ENCODE data around the gene PROKR1. TPM values are rescaled to one million over a fixed set of nuclear protein-coding genes. Genes with fewer than 3 reads are reported as not detected.

Gene PROKR1
- total and polyA plus RNA-seq, 2 donors (not counting 1 experiment from before 2014, with no cell fraction given) = not detected

DNA sequence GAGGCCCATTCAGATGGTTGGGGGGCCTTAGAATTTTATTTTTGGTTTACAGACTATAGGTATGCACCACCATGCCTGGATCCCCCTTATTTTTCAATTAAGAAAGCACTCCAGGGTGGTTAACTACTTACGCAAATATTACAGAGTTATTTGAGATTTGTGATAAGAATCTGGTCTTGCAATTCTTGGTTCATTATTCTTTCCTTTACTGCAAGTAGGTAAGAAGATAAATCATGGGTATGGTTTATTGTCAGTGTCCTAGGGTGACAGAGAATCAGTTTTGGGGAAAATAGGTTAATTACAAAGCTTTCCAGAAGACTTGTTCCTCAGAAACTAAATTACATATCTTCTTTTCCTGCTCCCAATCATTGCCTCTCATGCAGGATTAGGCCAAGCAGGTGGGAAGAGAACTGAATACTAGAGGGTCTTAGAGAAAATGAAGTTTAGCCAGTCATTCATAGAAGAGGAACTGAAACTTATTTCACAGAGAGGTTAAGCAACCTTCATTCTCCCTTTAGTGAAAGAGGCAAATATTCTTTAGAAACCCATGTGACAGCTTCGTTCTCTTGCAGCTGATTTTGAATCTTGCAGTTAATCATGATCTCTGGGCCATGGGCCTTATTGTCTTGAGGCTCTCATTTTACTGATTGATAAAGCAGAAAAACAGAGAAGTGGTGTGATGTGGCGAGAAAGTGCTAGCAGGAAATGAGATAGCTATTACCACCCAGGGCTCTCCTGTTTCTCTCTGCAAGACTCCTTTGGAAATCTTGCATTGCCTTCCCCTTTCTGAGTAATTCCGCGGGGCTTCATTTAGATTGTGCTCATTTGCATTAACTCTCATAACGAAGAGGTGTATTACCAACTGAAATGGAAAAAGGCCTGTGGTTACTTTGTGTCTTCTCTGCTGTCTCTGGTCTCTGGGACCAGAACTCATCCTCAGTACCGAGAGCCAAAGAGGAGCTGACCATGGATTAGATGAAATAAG lies 46.5 kb downstream of the PROKR1 start:
- no peaks in the 10 kb centered on the region for H3K27me3 ChIP-seq (ENCODE audit: control insufficient read depth, insufficient read depth, low read length)
- H3K27ac ChIP-seq (ENCODE audit: insufficient read depth, low read length) = no peak overlapping the region
- H2AFZ ChIP-seq (ENCODE audit: low read length) = no peak overlapping the region
- no peaks in the 10 kb centered on the region for H3K79me2 ChIP-seq (ENCODE audit: control insufficient read depth, insufficient read depth, low read length)
- no peaks in the 10 kb centered on the region for H4K20me1 ChIP-seq (ENCODE audit: control insufficient read depth, extremely low read depth, insufficient read depth, low read length)
- no peak overlapping the region for H3K4me2 ChIP-seq (ENCODE audit: extremely low read depth, insufficient read depth, low read length)
- no peak overlapping the region for H3K4me3 ChIP-seq (replicated peaks in 1 of 4; ENCODE audit: control extremely low read depth in 1 of 4, insufficient read depth in 1 of 4, low read depth in 3 of 4, low read length in 4 of 4)
- DNase-seq (ENCODE audit: low read depth in 2 of 2) = no peak
- TF ChIP-seq, protein P1, sequence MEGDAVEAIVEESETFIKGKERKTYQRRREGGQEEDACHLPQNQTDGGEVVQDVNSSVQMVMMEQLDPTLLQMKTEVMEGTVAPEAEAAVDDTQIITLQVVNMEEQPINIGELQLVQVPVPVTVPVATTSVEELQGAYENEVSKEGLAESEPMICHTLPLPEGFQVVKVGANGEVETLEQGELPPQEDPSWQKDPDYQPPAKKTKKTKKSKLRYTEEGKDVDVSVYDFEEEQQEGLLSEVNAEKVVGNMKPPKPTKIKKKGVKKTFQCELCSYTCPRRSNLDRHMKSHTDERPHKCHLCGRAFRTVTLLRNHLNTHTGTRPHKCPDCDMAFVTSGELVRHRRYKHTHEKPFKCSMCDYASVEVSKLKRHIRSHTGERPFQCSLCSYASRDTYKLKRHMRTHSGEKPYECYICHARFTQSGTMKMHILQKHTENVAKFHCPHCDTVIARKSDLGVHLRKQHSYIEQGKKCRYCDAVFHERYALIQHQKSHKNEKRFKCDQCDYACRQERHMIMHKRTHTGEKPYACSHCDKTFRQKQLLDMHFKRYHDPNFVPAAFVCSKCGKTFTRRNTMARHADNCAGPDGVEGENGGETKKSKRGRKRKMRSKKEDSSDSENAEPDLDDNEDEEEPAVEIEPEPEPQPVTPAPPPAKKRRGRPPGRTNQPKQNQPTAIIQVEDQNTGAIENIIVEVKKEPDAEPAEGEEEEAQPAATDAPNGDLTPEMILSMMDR (conservative IDR thresholded peaks at IDR 0.05 in 1 of 2, IDR thresholded peaks at IDR 0.05 in 1 of 2; ENCODE audit: low read depth in 1 of 2, low read length in 2 of 2) = no peak
- no peak for TF ChIP-seq EZH2 (IDR thresholded peaks at IDR 0.05; ENCODE audit: low read length, missing control alignments)
- H3K9ac ChIP-seq (ENCODE audit: insufficient read depth, low read length) = no peak overlapping the region
- no peaks in the 10 kb centered on the region for H3K4me1 ChIP-seq (ENCODE audit: control insufficient read depth, extremely low read depth, insufficient read depth, low read length)
- no peaks in the 10 kb centered on the region for H3K36me3 ChIP-seq (ENCODE audit: control insufficient read depth, insufficient read depth, low read length)
- no peaks in the 10 kb centered on the region for H3K9me3 ChIP-seq (ENCODE audit: control insufficient read depth, insufficient read depth, low read depth, low read length)

DNA sequence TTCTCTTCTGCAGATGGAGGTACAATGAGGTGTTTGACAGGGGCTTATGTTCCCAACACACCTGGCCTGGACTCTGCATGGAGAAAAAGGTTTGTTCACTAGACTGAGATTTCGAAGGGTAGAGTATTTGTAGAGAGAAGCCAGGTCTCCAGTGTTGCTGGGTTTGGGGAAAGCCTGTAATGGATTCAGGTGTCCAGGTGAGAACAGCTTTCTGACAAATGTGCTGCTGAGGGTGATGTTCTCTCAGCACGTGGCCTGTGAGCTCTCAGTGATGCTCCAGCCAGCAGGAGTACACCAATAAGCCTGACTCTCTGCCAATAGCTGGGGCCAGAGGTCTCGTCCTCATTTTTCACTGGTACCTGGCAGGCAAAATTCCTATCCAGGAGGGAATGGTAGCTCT lies 47.5 kb downstream of the PROKR1 start:
- Histone ChIP-seq H3K79me2 (ENCODE audit: control insufficient read depth, insufficient read depth, low read length) (no peaks in the 10 kb centered on the region), H2AFZ (ENCODE audit: low read length) (no peak overlapping the region), H4K20me1 (ENCODE audit: control insufficient read depth, extremely low read depth, insufficient read depth, low read length) (no peaks in the 10 kb centered on the region), H3K27me3 (ENCODE audit: control insufficient read depth, insufficient read depth, low read length) (no peaks in the 10 kb centered on the region), H3K4me3 (replicated peaks in 1 of 4; ENCODE audit: control extremely low read depth in 1 of 4, insufficient read depth in 1 of 4, low read depth in 3 of 4, low read length in 4 of 4) (no peak overlapping the region), H3K27ac (ENCODE audit: insufficient read depth, low read length) (no peak overlapping the region), H3K4me1 (ENCODE audit: control insufficient read depth, extremely low read depth, insufficient read depth, low read length) (no peaks in the 10 kb centered on the region), H3K4me2 (ENCODE audit: extremely low read depth, insufficient read depth, low read length) (no peak overlapping the region), H3K9ac (ENCODE audit: insufficient read depth, low read length) (no peak overlapping the region), H3K9me3 (ENCODE audit: control insufficient read depth, insufficient read depth, low read depth, low read length) (no peaks in the 10 kb centered on the region), H3K36me3 (ENCODE audit: control insufficient read depth, insufficient read depth, low read length) (no peaks in the 10 kb centered on the region)
- TF ChIP-seq, protein P1 (conservative IDR thresholded peaks at IDR 0.05 in 1 of 2, IDR thresholded peaks at IDR 0.05 in 1 of 2; ENCODE audit: low read depth in 1 of 2, low read length in 2 of 2) = no peak
- no peak for TF ChIP-seq EZH2 (IDR thresholded peaks at IDR 0.05; ENCODE audit: low read length, missing control alignments)
- no peak for DNase-seq (ENCODE audit: low read depth in 2 of 2)

DNA sequence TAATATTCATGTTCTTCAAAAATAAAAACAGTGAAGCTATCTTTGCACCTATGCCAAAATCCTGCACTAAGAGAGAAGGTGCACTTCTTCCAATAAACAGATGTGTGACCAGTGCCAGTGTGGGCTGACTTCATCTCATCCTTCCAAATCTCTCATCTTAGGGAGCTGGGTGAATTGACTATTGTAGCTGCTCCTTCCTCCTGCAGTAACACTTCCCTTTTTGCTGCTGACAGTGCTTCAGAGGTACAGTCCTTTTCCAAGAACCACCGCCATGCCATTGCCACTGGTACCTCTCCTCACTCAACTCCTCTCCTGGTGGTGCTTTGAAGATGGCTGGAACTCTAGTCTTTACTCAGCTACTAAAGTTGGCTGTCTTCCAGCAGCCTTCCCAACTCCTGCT lies 49.1 kb downstream of the PROKR1 start:
- Histone ChIP-seq H3K9ac (ENCODE audit: insufficient read depth, low read length) (no peak overlapping the region), H3K4me1 (ENCODE audit: control insufficient read depth, extremely low read depth, insufficient read depth, low read length) (no peaks in the 10 kb centered on the region), H2AFZ (ENCODE audit: low read length) (no peak overlapping the region), H3K27ac (ENCODE audit: insufficient read depth, low read length) (no peak overlapping the region), H3K27me3 (ENCODE audit: control insufficient read depth, insufficient read depth, low read length) (no peaks in the 10 kb centered on the region), H3K79me2 (ENCODE audit: control insufficient read depth, insufficient read depth, low read length) (no peaks in the 10 kb centered on the region), H3K9me3 (ENCODE audit: control insufficient read depth, insufficient read depth, low read depth, low read length) (no peaks in the 10 kb centered on the region), H3K4me2 (ENCODE audit: extremely low read depth, insufficient read depth, low read length) (no peak overlapping the region), H3K4me3 (replicated peaks in 1 of 4; ENCODE audit: control extremely low read depth in 1 of 4, insufficient read depth in 1 of 4, low read depth in 3 of 4, low read length in 4 of 4) (no peak overlapping the region), H4K20me1 (ENCODE audit: control insufficient read depth, extremely low read depth, insufficient read depth, low read length) (no peaks in the 10 kb centered on the region), H3K36me3 (ENCODE audit: control insufficient read depth, insufficient read depth, low read length) (no peaks in the 10 kb centered on the region)
- no peak for DNase-seq (ENCODE audit: low read depth in 2 of 2)
- TF ChIP-seq, protein P1 (conservative IDR thresholded peaks at IDR 0.05 in 1 of 2, IDR thresholded peaks at IDR 0.05 in 1 of 2; ENCODE audit: low read depth in 1 of 2, low read length in 2 of 2) = no peak
- TF ChIP-seq EZH2 (IDR thresholded peaks at IDR 0.05; ENCODE audit: low read length, missing control alignments) = no peak

All from fibroblast of lung (primary cell).